Testis (tissue), 3 donors: ENCODE data around the gene IRAK1. TPM values are rescaled to one million over a fixed set of nuclear protein-coding genes. Genes with fewer than 3 reads are reported as not detected.

Source experiments
- DNase-seq: peaks from one replicate; pipeline ENCODE4 v3.0.0-alpha.2; 2019
- H3K27ac ChIP-seq, 2 donors: fragments of 200-600 bp; sonication (generic); one replicate each; pipeline ENCODE4 v1.5.1; 2019
- H3K27me3 ChIP-seq: fragments of 200-600 bp; sonication (generic); one replicate; pipeline ENCODE4 v1.5.1; 2019
- H3K36me3 ChIP-seq: fragments of 200-600 bp; sonication (generic); one replicate; pipeline ENCODE4 v1.5.1; 2017; ENCODE audit warnings: low read depth; ENCODE audit errors: missing control alignments
- H3K4me1 ChIP-seq: fragments of 200-600 bp; sonication (generic); one replicate; pipeline ENCODE4 v1.5.1; 2019
- H3K4me3 ChIP-seq, 2 donors: fragments of 200-600 bp; sonication (generic); one replicate each; pipeline ENCODE4 v1.5.1; 2017 to 2019
- H3K9me3 ChIP-seq: fragments of 200-600 bp; sonication (generic); one replicate; pipeline ENCODE4 v1.5.1; 2017
- CTCF ChIP-seq, 3 experiments: fragments of 450-650 bp in 2 of 3; fragments of 200-600 bp in 1 of 3; sonication (generic) in 1 of 3; IDR thresholded peaks; one replicate each; pipeline ENCODE4 v1.5.1; 2016 to 2019; ENCODE audit warnings: antibody characterized with exemption in 3 of 3, mild to moderate bottlenecking in 2 of 3, moderate library complexity in 1 of 3
- POLR2A ChIP-seq: fragments of 450-650 bp; IDR thresholded peaks from one replicate; pipeline ENCODE4 v1.6.1; 2017; ENCODE audit warnings: antibody characterized with exemption, mild to moderate bottlenecking, moderate library complexity
- whole genome bisulfite sequencing, 2 donors: methylation state at CpG; one replicate each; pipeline ENCODE4 v1.1.5; 2018; 5-methylcytosine and 5-hydroxymethylcytosine counted together
- intact Hi-C: fragments of 100-400 bp; cut with DNase I; formaldehyde crosslinking; loops from one replicate; pipeline ENCODE4 v1.15.1; 2023; ENCODE audit warnings: low total_unique reads
- polyA plus RNA-seq: library from polyadenylated mRNA; stranded (reverse); fragments of 350-450 nt; fragmentation: Illumina TruSeq; extraction: RNeasy Lipid Tissue Mini Kit (QIAGEN cat#74804); gene quantifications from one replicate; pipeline ENCODE4 v1.2.3, GENCODE V29; 2014; ENCODE audit warnings: low read depth, low replicate concordance; ENCODE audit not compliant: insufficient read depth
- total RNA-seq, 2 donors: library from RNA; depleted of rRNA; stranded (reverse); fragments of >200 nt; gene quantifications; one replicate each; pipeline ENCODE4 v1.2.3, GENCODE V29; 2016

IRAK1 gene
- total and polyA plus RNA-seq, 3 donors from 2014 or later = 48.6 to 90.8 (median 77.6) TPM

- DNase-seq = no peak
- Histone ChIP-seq H3K36me3 (no peaks in the 10 kb centered on the region), H3K27ac (no peak overlapping the region), H3K27me3 (no peaks in the 10 kb centered on the region), H3K4me3 (no peak overlapping the region), H3K9me3 (no peaks in the 10 kb centered on the region), H3K4me1 (peaks cover 4% of the 10 kb centered on the region)
- 44 to 47% methylated on average over 4 to 9 of the region's 11 CpGs for WGBS, 2 donors
- intact Hi-C loops = no loop called here
- TF ChIP-seq CTCF (IDR thresholded peaks at IDR 0.05) (no peak), POLR2A (no peak)
These were observed 12.5 kb upstream of the IRAK1 start for GRCh38 chrX:154032160-154032559.

DNA sequence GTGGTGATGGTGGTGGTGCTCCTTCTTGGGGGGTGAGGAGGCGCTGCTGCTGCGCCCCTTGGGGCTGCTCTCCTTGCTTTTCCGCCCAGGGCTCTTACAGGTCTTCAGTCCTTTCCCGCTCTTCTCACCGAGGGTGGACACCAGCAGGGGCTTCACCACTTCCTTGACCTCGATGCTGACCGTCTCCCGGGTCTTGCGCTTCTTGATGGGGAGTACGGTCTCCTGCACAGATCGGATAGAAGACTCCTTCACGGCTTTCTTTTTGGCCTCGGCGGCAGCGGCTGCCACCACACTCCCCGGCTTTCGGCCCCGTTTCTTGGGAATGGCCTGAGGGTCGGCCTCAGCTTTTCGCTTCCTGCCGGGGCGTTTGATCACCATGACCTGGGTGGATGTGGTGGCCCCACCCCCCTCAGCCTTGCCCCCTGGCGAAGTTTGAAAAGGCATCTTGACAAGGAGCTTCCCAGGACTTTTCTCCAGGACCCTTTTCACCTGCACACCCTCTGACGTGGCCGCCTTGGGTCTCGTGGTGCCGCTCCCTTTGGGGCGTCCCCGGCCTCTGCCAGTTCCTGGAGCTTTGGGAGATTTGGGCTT, 11.1 kb upstream of the IRAK1 start:
- no peak for DNase-seq
- H3K27ac ChIP-seq = no peak overlapping the region
- WGBS, 2 donors = 92% methylated on average over 11 to 26 of the region's 29 CpGs
- no peak for TF ChIP-seq CTCF (IDR thresholded peaks at IDR 0.05)
- TF ChIP-seq POLR2A = no peak
- H3K4me3 ChIP-seq = no peak overlapping the region
- no peaks in the 10 kb centered on the region for H3K36me3 ChIP-seq
- H3K9me3 ChIP-seq = no peaks in the 10 kb centered on the region
- intact Hi-C loops = no loop called here
- H3K4me1 ChIP-seq = peaks cover 4% of the 10 kb centered on the region
- no peaks in the 10 kb centered on the region for H3K27me3 ChIP-seq

DNA sequence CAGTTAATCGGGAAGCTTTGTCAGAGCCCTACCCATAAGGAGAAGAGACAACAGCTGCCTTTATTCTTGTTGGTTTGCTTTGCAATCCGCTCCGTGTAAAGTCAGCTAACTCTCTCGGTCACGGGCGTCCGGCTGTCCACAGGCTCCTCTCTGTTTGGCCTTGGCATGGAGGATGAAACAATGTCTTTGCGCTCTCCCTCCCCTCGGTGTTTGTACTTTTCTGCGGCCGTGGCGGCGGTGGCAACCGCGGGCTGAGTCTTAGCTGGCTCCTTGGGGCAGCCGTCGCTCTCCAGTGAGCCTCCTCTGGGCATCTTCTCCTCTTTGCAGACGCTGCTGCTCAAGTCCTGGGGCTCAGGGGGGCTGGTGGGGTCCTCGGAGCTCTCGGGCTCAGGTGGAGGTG, 10.6 kb upstream of the IRAK1 start:
- DNase-seq = peak; percentile 44
- TF ChIP-seq POLR2A (no peak), CTCF (IDR thresholded peaks at IDR 0.05) (no peak)
- intact Hi-C loops = no loop called here
- Histone ChIP-seq H3K4me3 (no peak overlapping the region), H3K27ac (peak overlapping the region; percentile 24 to 41), H3K4me1 (peaks cover 4% of the 10 kb centered on the region), H3K36me3 (no peaks in the 10 kb centered on the region), H3K9me3 (no peaks in the 10 kb centered on the region), H3K27me3 (no peaks in the 10 kb centered on the region)
- WGBS, 2 donors = 62 to 66% methylated on average over 9 to 18 of the region's 20 CpGs

DNA sequence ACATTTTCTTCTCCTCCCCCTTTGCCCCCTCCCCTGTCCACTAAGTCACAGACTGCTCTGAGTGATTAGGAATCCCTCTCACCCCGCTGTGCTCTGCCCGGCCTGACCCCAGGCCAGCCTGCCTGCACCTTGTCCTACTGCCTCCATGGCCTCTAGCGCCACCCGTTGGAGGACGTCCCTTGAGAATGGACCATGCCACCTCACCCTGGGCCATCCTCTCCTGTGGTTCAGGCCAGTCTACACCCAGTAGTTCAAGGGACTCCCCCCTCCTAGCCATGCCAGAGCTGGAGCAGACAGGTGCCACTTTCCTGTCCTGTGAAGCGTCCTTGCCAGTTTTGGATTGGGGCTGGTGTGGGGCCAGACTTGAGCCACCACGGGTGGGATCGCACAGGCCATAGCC, 9.7 kb upstream of the IRAK1 start:
- H3K36me3 ChIP-seq = no peaks in the 10 kb centered on the region
- intact Hi-C loops = no loop called here
- no peak for TF ChIP-seq POLR2A
- no peak for TF ChIP-seq CTCF (IDR thresholded peaks at IDR 0.05)
- H3K4me1 ChIP-seq = peaks cover 4% of the 10 kb centered on the region
- WGBS, 2 donors = 52 to 76% methylated on average over 5 to 8 of the region's 8 CpGs
- H3K4me3 ChIP-seq = no peak overlapping the region
- H3K27me3 ChIP-seq = no peaks in the 10 kb centered on the region
- H3K27ac ChIP-seq = peak overlapping the region; percentile 24 to 45
- no peaks in the 10 kb centered on the region for H3K9me3 ChIP-seq
- DNase-seq = no peak

GRCh38 chrX:154028502-154029184, 8.9 kb upstream of the IRAK1 start:
- no peaks in the 10 kb centered on the region for H3K36me3 ChIP-seq
- no peaks in the 10 kb centered on the region for H3K9me3 ChIP-seq
- no peak for DNase-seq
- peak overlapping the region in 1 of 2 donors; percentile 45 for H3K27ac ChIP-seq
- intact Hi-C loops = no loop called here
- TF ChIP-seq POLR2A (no peak), CTCF (IDR thresholded peaks at IDR 0.05) (no peak)
- peaks cover 4% of the 10 kb centered on the region for H3K4me1 ChIP-seq
- 60 to 68% methylated on average over 8 to 13 of the region's 13 CpGs for WGBS, 2 donors
- no peak overlapping the region for H3K4me3 ChIP-seq
- no peaks in the 10 kb centered on the region for H3K27me3 ChIP-seq
